T-cell (primary cell): Measurements from ENCODE around the gene CGB3. TPM values are rescaled to one million over a fixed set of nuclear protein-coding genes. Genes with fewer than 3 reads are reported as not detected.
A peak's percentile ranks its signal among the peaks of the same experiment; 100 is the strongest.

Experiments used
- ATAC-seq, 4 experiments: fragments of 200-7000 bp in 3 of 4; fragments of 150-1000 bp in 1 of 4; cut with Tn5 transposase; replicated peaks in 1 of 4; 1 replicate in 3 of 4; 2 replicates in 1 of 4; pipeline ENCODE4 v1.10.0; 2021; ENCODE audit warnings: moderate library complexity in 3 of 4, mild to moderate bottlenecking in 2 of 4, moderate number of reproducible peaks in 1 of 4
- CTCF ChIA-PET, 2 donors: fragments of 300-600 bp; sonication (Branson Sonifier 250); formaldehyde crosslinking; loops; one replicate each; lab custom pipeline; 2022; ENCODE audit warnings: antibody characterized with exemption in 2 of 2; lab: Charles Lee
- POLR2A ChIA-PET, 2 donors: fragments of 300-600 bp; sonication (Branson Sonifier 250); formaldehyde crosslinking; loops; one replicate each; lab custom pipeline; 2022; ENCODE audit warnings: antibody characterized with exemption in 2 of 2; lab: Charles Lee
- DNase-seq, 35 experiments: peaks; one replicate each; pipeline versions ENCODE4 v3.0.0 to v3.0.0-alpha.2; 2013 to 2023
- H3K27ac ChIP-seq: one replicate; pipeline ENCODE4 v1.5.1; 2013; ENCODE audit warnings: low read length
- H3K27me3 ChIP-seq, 2 experiments: replicated peaks in 1 of 2; 1 replicate in 1 of 2; 2 replicates in 1 of 2; pipeline versions ENCODE4 v1.6.1 to v1.7.0; 2013; ENCODE audit warnings: low read length in 1 of 2, mixed read lengths in 1 of 2; ENCODE audit not compliant: control insufficient read depth in 2 of 2, insufficient read depth in 2 of 2; ENCODE audit errors: extremely low read depth in 1 of 2
- H3K36me3 ChIP-seq, 2 donors: 1 replicate in 1 of 2; 2 replicates in 1 of 2; pipeline versions ENCODE4 v1.6.1 to v1.7.0; 2013; ENCODE audit warnings: low read length in 1 of 2; ENCODE audit not compliant: control insufficient read depth in 2 of 2, insufficient read depth in 1 of 2; ENCODE audit errors: extremely low read depth in 1 of 2
- H3K4me1 ChIP-seq, 2 experiments: 1 replicate in 1 of 2; 2 replicates in 1 of 2; pipeline versions ENCODE4 v1.6.1 to v1.7.0; 2013; ENCODE audit warnings: low read length in 2 of 2, mixed read lengths in 1 of 2; ENCODE audit not compliant: insufficient read depth in 2 of 2, control insufficient read depth in 1 of 2; ENCODE audit errors: extremely low read depth in 1 of 2
- H3K4me3 ChIP-seq, 2 donors: 1 replicate in 1 of 2; 2 replicates in 1 of 2; pipeline versions ENCODE4 v1.5.1 to v1.7.0; 2013; ENCODE audit warnings: mild to moderate bottlenecking in 2 of 2, low read length in 1 of 2, moderate library complexity in 1 of 2; ENCODE audit not compliant: control insufficient read depth in 1 of 2; ENCODE audit errors: extremely low read depth in 1 of 2
- H3K9me3 ChIP-seq: 2 replicates; pipeline ENCODE4 v1.7.0; 2013
- H3K27ac Mint-ChIP-seq, 2 donors: one replicate each; pipeline ENCODE4 v1.8.0; 2020 to 2021; ENCODE audit warnings: mild to moderate bottlenecking in 2 of 2, mixed read lengths in 2 of 2
- H3K27me3 Mint-ChIP-seq, 2 donors: one replicate each; pipeline ENCODE4 v1.8.0; 2021 to 2022; ENCODE audit warnings: mixed read lengths in 2 of 2
- H3K36me3 Mint-ChIP-seq: one replicate; pipeline ENCODE4 v1.8.0; 2021; ENCODE audit warnings: mixed read lengths
- H3K4me1 Mint-ChIP-seq, 3 donors: one replicate each; pipeline ENCODE4 v1.8.0; 2020 to 2022; ENCODE audit warnings: mixed read lengths in 3 of 3, mild to moderate bottlenecking in 1 of 3
- H3K4me3 Mint-ChIP-seq, 3 donors: one replicate each; pipeline ENCODE4 v1.8.0; 2020 to 2022; ENCODE audit warnings: mild to moderate bottlenecking in 3 of 3, mixed read lengths in 3 of 3, moderate library complexity in 3 of 3
- H3K9me3 Mint-ChIP-seq, 3 donors: one replicate each; pipeline ENCODE4 v1.8.0; 2020 to 2022; ENCODE audit warnings: mixed read lengths in 3 of 3
- WGBS: methylation state at CpG from one replicate; pipeline ENCODE4 v1.1.5; 2013; ENCODE audit warnings: missing lambda C conversion rate; ENCODE audit not compliant: insufficient coverage; 5-methylcytosine and 5-hydroxymethylcytosine counted together
- total RNA-seq, 35 experiments: library from RNA in 6 of 35; stranded (reverse) in 6 of 35; fragments of 120-200 nt in 1 of 35; gene quantifications; one replicate each; pipeline versions ENCODE4 v1.2.1 to v1.2.4 and lab custom pipeline; 2013 to 2026

CGB3 gene
- total RNA-seq, 5 donors from 2014 or later (not counting 1 experiment from before 2014, with no cell fraction given): not detected

GRCh38 chr19:49064768-49065611 lies 40.9 kb upstream of the CGB3 start, which contains the start of gene NTF4:
TSS of gene NTF4 (minus strand) at chr19:49064818. CDS start at chr19:49061997, 2,821 bp downstream.
- Mint-ChIP-seq H3K4me3 (peak within 1 kb of the TSS in 1 of 3 donors; percentile 13), H3K27me3 (peaks cover 44 to 64% of the 10 kb centered on the region in 2 donors)
- ATAC-seq: peak in 3 of 4 experiments; percentile 15 to 39 (median 19)

GRCh38 chr19:49064029-49064629 lies 40.0 kb upstream of the CGB3 start:
- Mint-ChIP-seq H3K9me3 (no peaks in the 10 kb centered on the region), H3K36me3 (peaks cover 3% of the 10 kb centered on the region), H3K27me3 (peaks cover 37 to 64% of the 10 kb centered on the region in 2 donors), H3K4me1 (peaks cover 0 to 5% (median 3%) of the 10 kb centered on the region in 3 donors), H3K27ac (no peak overlapping the region), H3K4me3 (peak overlapping the region in 1 of 3 donors; percentile 13)
- peaks cover 5 to 83% of the 10 kb centered on the region in 2 experiments for H3K27me3 ChIP-seq
- no peak overlapping the region for H3K27ac ChIP-seq
- ChIA-PET CTCF (no interaction called here), POLR2A (interaction anchor here in 1 of 2 donors (0.6 kb wide), 1 partner anchor 138 kb away, joined by 6 read pairs; no protein-coding TSS in a partner anchor)
- DNase-seq: no peak
- peaks cover 0 to 7% of the 10 kb centered on the region in 2 experiments for H3K4me1 ChIP-seq
- no peaks in the 10 kb centered on the region for H3K36me3 ChIP-seq
- H3K9me3 ChIP-seq: no peaks in the 10 kb centered on the region
- WGBS: 41% methylated on average over 4 of the region's 10 CpGs
- H3K4me3 ChIP-seq: no peak overlapping the region
- ATAC-seq: no peak

More at GRCh38 chr19:49064768-49065611, 40.9 kb upstream of the CGB3 start, which contains the start of gene NTF4:
- Histone ChIP-seq H3K9me3 (no peaks in the 10 kb centered on the region), H3K36me3 (no peaks in the 10 kb centered on the region), H3K27me3 (peaks cover 7 to 83% of the 10 kb centered on the region in 2 experiments), H3K4me1 (peaks cover 0 to 7% of the 10 kb centered on the region in 2 experiments), H3K4me3 (no peak within 1 kb of the TSS), H3K27ac (no peak within 1 kb of the TSS)
- 7% methylated on average over 44 of the region's 53 CpGs for WGBS
- Mint-ChIP-seq H3K36me3 (peaks cover 3% of the 10 kb centered on the region), H3K9me3 (peaks cover 0 to 5% (median 0%) of the 10 kb centered on the region in 3 donors), H3K4me1 (peaks cover 0 to 5% (median 3%) of the 10 kb centered on the region in 3 donors), H3K27ac (no peak within 1 kb of the TSS)
- POLR2A ChIA-PET: interaction anchor here in 1 of 2 donors (0.6 kb wide), 1 partner anchor 137 kb away, joined by 6 read pairs; no protein-coding TSS in a partner anchor
- no peak for DNase-seq
- CTCF ChIA-PET: no interaction called here

- peaks cover 0 to 91% of the 10 kb centered on the region in 2 experiments for H3K27me3 ChIP-seq
- no peak overlapping the region for H3K27ac ChIP-seq
- CTCF ChIA-PET: no interaction called here
- ATAC-seq: no peak
- no peaks in the 10 kb centered on the region for H3K36me3 ChIP-seq
- H3K4me3 ChIP-seq: no peak overlapping the region
- POLR2A ChIA-PET: no interaction called here
- H3K4me1 ChIP-seq: peaks cover 5 to 24% of the 10 kb centered on the region in 2 experiments
- Mint-ChIP-seq H3K36me3 (peaks cover 3% of the 10 kb centered on the region), H3K27ac (no peak overlapping the region), H3K9me3 (no peaks in the 10 kb centered on the region), H3K4me1 (peaks cover 18 to 24% (median 20%) of the 10 kb centered on the region in 3 donors), H3K4me3 (no peak overlapping the region), H3K27me3 (peaks cover 30 to 66% of the 10 kb centered on the region in 2 donors)
- WGBS: 35% methylated on average over 20 of the region's 25 CpGs
- no peaks in the 10 kb centered on the region for H3K9me3 ChIP-seq
- no peak for DNase-seq
These were observed 37.3 kb upstream of the CGB3 start for GRCh38 chr19:49061445-49061844.

- Mint-ChIP-seq H3K27ac (no peak overlapping the region), H3K36me3 (peaks cover 3% of the 10 kb centered on the region), H3K27me3 (peaks cover 26 to 62% of the 10 kb centered on the region in 2 donors), H3K4me3 (no peak overlapping the region), H3K9me3 (no peaks in the 10 kb centered on the region), H3K4me1 (peaks cover 19 to 26% (median 20%) of the 10 kb centered on the region in 3 donors)
- peaks cover 5 to 29% of the 10 kb centered on the region in 2 experiments for H3K4me1 ChIP-seq
- H3K9me3 ChIP-seq: no peaks in the 10 kb centered on the region
- ChIA-PET CTCF (no interaction called here), POLR2A (no interaction called here)
- no peak for DNase-seq
- no peak for ATAC-seq
- WGBS: 100% methylated on average over 2 of the region's 2 CpGs
- no peak overlapping the region for H3K4me3 ChIP-seq
- H3K36me3 ChIP-seq: no peaks in the 10 kb centered on the region
- no peak overlapping the region for H3K27ac ChIP-seq
- H3K27me3 ChIP-seq: peaks cover 0 to 91% of the 10 kb centered on the region in 2 experiments
These were observed 36.9 kb upstream of the CGB3 start for GRCh38 chr19:49061000-49061399.

- WGBS: 57% methylated on average over 7 of the region's 9 CpGs
These were observed 34.9 kb upstream of the CGB3 start for GRCh38 chr19:49059053-49059452.

GRCh38 chr19:49058562-49058961 lies 34.4 kb upstream of the CGB3 start:
- POLR2A ChIA-PET: interaction anchor here in 1 of 2 donors (0.6 kb wide), 1 partner anchor 847 kb away, joined by 3 read pairs; no protein-coding TSS in a partner anchor
- H3K9me3 ChIP-seq: no peaks in the 10 kb centered on the region
- Mint-ChIP-seq H3K27ac (no peak overlapping the region), H3K4me3 (peak overlapping the region in 1 of 3 donors; percentile 94), H3K4me1 (peaks cover 19 to 21% (median 19%) of the 10 kb centered on the region in 3 donors), H3K36me3 (peaks cover 3% of the 10 kb centered on the region), H3K27me3 (peaks cover 18 to 49% of the 10 kb centered on the region in 2 donors), H3K9me3 (no peaks in the 10 kb centered on the region)
- peaks cover 0 to 78% of the 10 kb centered on the region in 2 experiments for H3K27me3 ChIP-seq
- H3K4me1 ChIP-seq: peaks cover 5 to 26% of the 10 kb centered on the region in 2 experiments
- no peak overlapping the region for H3K27ac ChIP-seq
- CTCF ChIA-PET: no interaction called here
- 64% methylated on average over 4 of the region's 10 CpGs for WGBS
- no peaks in the 10 kb centered on the region for H3K36me3 ChIP-seq
- no peak overlapping the region for H3K4me3 ChIP-seq
- DNase-seq (peak in 1 of 35 experiments; percentile 15), ATAC-seq (no peak)

More at GRCh38 chr19:49059053-49059452, 34.9 kb upstream of the CGB3 start:
- Mint-ChIP-seq H3K27ac (no peak overlapping the region), H3K4me3 (peak overlapping the region in 1 of 3 donors; percentile 94), H3K9me3 (no peaks in the 10 kb centered on the region), H3K27me3 (peaks cover 18 to 53% of the 10 kb centered on the region in 2 donors), H3K36me3 (peaks cover 3% of the 10 kb centered on the region), H3K4me1 (peaks cover 19 to 21% (median 19%) of the 10 kb centered on the region in 3 donors)
- Histone ChIP-seq H3K36me3 (no peaks in the 10 kb centered on the region), H3K4me1 (peaks cover 5 to 26% of the 10 kb centered on the region in 2 experiments), H3K9me3 (no peaks in the 10 kb centered on the region), H3K27me3 (peaks cover 0 to 83% of the 10 kb centered on the region in 2 experiments), H3K4me3 (no peak overlapping the region), H3K27ac (no peak overlapping the region)
- DNase-seq (no peak), ATAC-seq (no peak)
- POLR2A ChIA-PET: no interaction called here
- CTCF ChIA-PET: no interaction called here
